IMR-90 (cell line): ENCODE data around the gene ATP8B4. TPM values are rescaled to one million over a fixed set of nuclear protein-coding genes. Genes with fewer than 3 reads are reported as not detected.
A peak's percentile ranks its signal among the peaks of the same experiment; 100 is the strongest.

Source experiments
- ATAC-seq: fragments of 200-7000 bp; cut with Tn5 transposase; 2 replicates; pipeline ENCODE4 v1.9.1; 2020; ENCODE audit warnings: low read depth, mild to moderate bottlenecking, moderate library complexity
- BruUV-seq: library from RNA; stranded (reverse); fragments of 400-500 nt; replicated peaks from 2 replicates; lab custom pipeline; 2021; lab: Mats Ljungman, UMichigan
- CTCF ChIA-PET: fragments of 300-600 bp; formaldehyde crosslinking; extraction: SDS; loops from one replicate; lab custom pipeline; 2021; ENCODE audit warnings: antibody characterized with exemption; lab: Yijun Ruan, JAX
- POLR2A ChIA-PET: fragments of 300-600 bp; sonication (Branson Sonifier 250); formaldehyde crosslinking; loops from one replicate; lab custom pipeline; 2022; ENCODE audit warnings: antibody characterized with exemption; ENCODE audit not compliant: unreplicated experiment; lab: Charles Lee
- DNase-seq: peaks from one replicate; pipeline ENCODE4 v3.0.0; 2013
- H2AFZ ChIP-seq: replicated peaks from 2 replicates; pipeline ENCODE3; 2013; ENCODE audit warnings: low read length, mild to moderate bottlenecking; ENCODE audit not compliant: poor library complexity
- H2AK5ac ChIP-seq: 2 replicates; pipeline ENCODE4 v1.6.1; 2013; ENCODE audit warnings: low read depth, low read length, inconsistent platforms
- H2AK9ac ChIP-seq: replicated peaks from 2 replicates; pipeline ENCODE3; 2013; ENCODE audit warnings: mild to moderate bottlenecking, low read depth, low read length, moderate library complexity; ENCODE audit not compliant: poor library complexity
- H2BK120ac ChIP-seq: 2 replicates; pipeline ENCODE4 v1.6.1; 2013; ENCODE audit warnings: low read depth, low read length, inconsistent platforms
- H2BK15ac ChIP-seq: 3 replicates; pipeline ENCODE4 v1.6.1; 2013; ENCODE audit warnings: low read depth, low read length, inconsistent platforms
- H2BK20ac ChIP-seq: 2 replicates; pipeline ENCODE4 v1.6.1; 2013; ENCODE audit warnings: low read depth, mild to moderate bottlenecking, inconsistent platforms, low read length, moderate library complexity
- H2BK5ac ChIP-seq: 2 replicates; pipeline ENCODE4 v1.6.1; 2013; ENCODE audit warnings: mild to moderate bottlenecking, low read depth, low read length, inconsistent platforms; ENCODE audit not compliant: poor library complexity, severe bottlenecking
- H3K14ac ChIP-seq: replicated peaks from 2 replicates; pipeline ENCODE4 v1.6.1; 2013; ENCODE audit warnings: low read depth, low read length, inconsistent platforms
- H3K18ac ChIP-seq: 2 replicates; pipeline ENCODE4 v1.6.1; 2013; ENCODE audit warnings: low read depth, low read length, control low read depth
- H3K23ac ChIP-seq: 2 replicates; pipeline ENCODE4 v1.6.1; 2013; ENCODE audit warnings: low read depth, low read length, inconsistent platforms
- H3K27ac ChIP-seq: 2 replicates; pipeline ENCODE4 v1.5.1; 2013; ENCODE audit warnings: mild to moderate bottlenecking, control low read depth, low read length; ENCODE audit not compliant: insufficient read depth
- H3K27me3 ChIP-seq: 2 replicates; pipeline ENCODE4 v1.6.1; 2013; ENCODE audit warnings: low read length; ENCODE audit not compliant: control insufficient read depth, insufficient read depth
- H3K36me3 ChIP-seq: 2 replicates; pipeline ENCODE4 v1.6.1; 2013; ENCODE audit warnings: low read length, mixed read lengths; ENCODE audit not compliant: control insufficient read depth, insufficient read depth
- H3K4ac ChIP-seq: 2 replicates; pipeline ENCODE4 v1.6.1; 2013; ENCODE audit warnings: low read depth, low read length, inconsistent platforms
- H3K4me1 ChIP-seq: 2 replicates; pipeline ENCODE4 v1.6.1; 2013; ENCODE audit warnings: low read length, mixed read lengths; ENCODE audit not compliant: control insufficient read depth, insufficient read depth
- H3K4me2 ChIP-seq: 2 replicates; pipeline ENCODE4 v1.6.1; 2013; ENCODE audit warnings: low read depth, mild to moderate bottlenecking, control low read depth, low read length, moderate library complexity
- H3K4me3 ChIP-seq: 2 replicates; pipeline ENCODE4 v1.5.1; 2013; ENCODE audit warnings: low read depth, mild to moderate bottlenecking, control low read depth, low read length, moderate library complexity; ENCODE audit not compliant: insufficient read depth
- H3K56ac ChIP-seq: 2 replicates; pipeline ENCODE4 v1.6.1; 2013; ENCODE audit warnings: low read length, inconsistent platforms; ENCODE audit not compliant: insufficient read depth; ENCODE audit errors: extremely low read depth
- H3K79me1 ChIP-seq, 2 experiments: 2 replicates each; pipeline ENCODE4 v1.6.1; 2013; ENCODE audit warnings: low read length in 2 of 2, inconsistent platforms in 1 of 2, low read depth in 1 of 2
- H3K9ac ChIP-seq: 2 replicates; pipeline ENCODE4 v1.6.1; 2013; ENCODE audit warnings: low read depth, low read length, control low read depth
- H3K9me1 ChIP-seq: 2 replicates; pipeline ENCODE4 v1.6.1; 2013; ENCODE audit warnings: low read length, inconsistent platforms; ENCODE audit not compliant: insufficient read depth
- H3K9me3 ChIP-seq: 2 replicates; pipeline ENCODE4 v1.6.1; 2013; ENCODE audit warnings: low read length; ENCODE audit not compliant: control insufficient read depth, insufficient read depth
- H4K20me1 ChIP-seq: 2 replicates; pipeline ENCODE4 v1.6.1; 2013; ENCODE audit warnings: low read length, inconsistent platforms; ENCODE audit not compliant: insufficient read depth
- H4K5ac ChIP-seq: 2 replicates; pipeline ENCODE4 v1.6.1; 2013; ENCODE audit warnings: mild to moderate bottlenecking, low read depth, low read length, control low read depth
- H4K8ac ChIP-seq, 2 experiments: 2 replicates each; pipeline ENCODE4 v1.6.1; 2013; ENCODE audit warnings: low read depth in 2 of 2, low read length in 2 of 2, control low read depth in 1 of 2, inconsistent platforms in 1 of 2
- H4K91ac ChIP-seq: 2 replicates; pipeline ENCODE4 v1.6.1; 2013; ENCODE audit warnings: low read depth, low read length, inconsistent platforms; ENCODE audit not compliant: insufficient read depth
- CEBPB ChIP-seq: IDR thresholded peaks from 2 replicates; pipeline ENCODE4 v1.6.1; 2012; ENCODE audit warnings: low read depth, low read length, improper control_type of control experiment
- USF2 ChIP-seq: fragments of 150-350 bp; IDR thresholded peaks from 2 replicates; pipeline ENCODE4 v1.6.1; 2017; ENCODE audit warnings: mild to moderate bottlenecking, antibody characterized with exemption, low read length, low read depth
- WGBS, 2 experiments: methylation state at CpG; one replicate each; pipeline versions ENCODE4 v1.1.5 to v1.1.7; 2013; ENCODE audit warnings: missing lambda C conversion rate in 2 of 2; ENCODE audit not compliant: insufficient read length in 1 of 2; ENCODE audit errors: extremely low coverage in 2 of 2; 5-methylcytosine and 5-hydroxymethylcytosine counted together
- dilution Hi-C: fragments of 300-500 bp; cut with HindIII; formaldehyde crosslinking; loops from one replicate; pipeline ENCODE4 v1.14.3; 2018; ENCODE audit warnings: low sequenced_read_pairs; ENCODE audit not compliant: unreplicated experiment
- in situ Hi-C: fragments of 300-500 bp; cut with MboI; formaldehyde crosslinking; loops from 3 replicates; pipeline ENCODE4 v1.14.3; 2019; ENCODE audit warnings: low sequenced_read_pairs, inconsistent platforms, mixed read lengths
- intact Hi-C: fragments of 100-400 bp; cut with micrococcal nuclease; formaldehyde crosslinking; loops from 2 replicates; pipeline ENCODE4 v1.10.0; 2022
- polyA plus RNA-seq, 3 experiments: library from polyadenylated mRNA; depleted of rRNA; stranded (reverse); fragments of >200 nt; gene quantifications; 2 replicates each; pipeline ENCODE4 v1.2.3, GENCODE V29; 2012; ENCODE audit warnings: low replicate concordance in 1 of 3
- total RNA-seq: library from RNA; depleted of rRNA; stranded (reverse); fragments of >200 nt; gene quantifications from 2 replicates; pipeline ENCODE4 v1.2.3, GENCODE V29; 2012

Gene ATP8B4
- total and polyA plus RNA-seq, 2 of the 4 experiments (the other 2 are of a cell fraction), result 0.12 to 0.54 TPM

- WGBS, 2 experiments, result no CpG with 5 or more reads among the region's 2 CpGs
- Histone ChIP-seq H3K4me3 (no peak overlapping the region), H2BK20ac (no peak overlapping the region)
These were observed 184.5 kb downstream of the ATP8B4 start for GRCh38 chr15:49934487-49934886.

More at GRCh38 chr15:49934487-49934886, 184.5 kb downstream of the ATP8B4 start:
- no peaks in the 10 kb centered on the region for H3K9me3 ChIP-seq
- H3K18ac ChIP-seq, result no peak overlapping the region
- H3K14ac ChIP-seq, result no peak overlapping the region
- H4K20me1 ChIP-seq, result no peaks in the 10 kb centered on the region
- CTCF ChIA-PET, result no interaction called here
- H3K23ac ChIP-seq, result no peak overlapping the region
- no peak overlapping the region for H3K9ac ChIP-seq
- no peak overlapping the region for H3K56ac ChIP-seq
- no peaks in the 10 kb centered on the region for H3K27me3 ChIP-seq
- no peak overlapping the region for H2BK15ac ChIP-seq
- no peak overlapping the region for H2AK5ac ChIP-seq
- H3K27ac ChIP-seq, result no peak overlapping the region
- no peak overlapping the region for H4K8ac ChIP-seq
- BruUV-seq, result no TSS peak
- H2BK5ac ChIP-seq, result no peak overlapping the region
- no peak overlapping the region for H4K91ac ChIP-seq
- TF ChIP-seq USF2 (no peak), CEBPB (peak; percentile 73)
- no peaks in the 10 kb centered on the region for H3K36me3 ChIP-seq
- POLR2A ChIA-PET, result no interaction called here
- DNase-seq (no peak), ATAC-seq (no peak)
- H2AK9ac ChIP-seq, result no peak overlapping the region
- H3K4me1 ChIP-seq, result no peaks in the 10 kb centered on the region
- intact Hi-C loops, result no loop called here
- in situ Hi-C loops, result no loop called here
- no peak overlapping the region for H4K5ac ChIP-seq
- no peak overlapping the region for H3K4ac ChIP-seq
- H2AFZ ChIP-seq, result no peak overlapping the region
- no peaks in the 10 kb centered on the region for H3K79me1 ChIP-seq
- H2BK120ac ChIP-seq, result no peak overlapping the region
- dilution Hi-C loops, result no loop called here
- no peak overlapping the region for H3K4me2 ChIP-seq
- no peaks in the 10 kb centered on the region for H3K9me1 ChIP-seq
